WTC11 (cell line): ENCODE results near the gene CENPM. TPM values are rescaled to one million over a fixed set of nuclear protein-coding genes. Genes with fewer than 3 reads are reported as not detected.

ENCODE experiments used
- ATAC-seq: fragments of 200-7000 bp; cut with Tn5 transposase; 2 replicates; pipeline ENCODE4 v1.10.0; 2021; ENCODE audit warnings: mild to moderate bottlenecking, moderate library complexity
- CTCF ChIA-PET: fragments of 300-600 bp; sonication (Branson Sonifier 250); formaldehyde crosslinking; loops from one replicate; lab custom pipeline; 2021; ENCODE audit warnings: antibody characterized with exemption; lab: Charles Lee
- POLR2A ChIA-PET: fragments of 350-600 bp; sonication (Branson Sonifier 250); formaldehyde crosslinking; loops from one replicate; lab custom pipeline; 2021; ENCODE audit warnings: antibody characterized with exemption; lab: Charles Lee
- DNase-seq: peaks from one replicate; pipeline ENCODE4 v3.0.0; 2021; ENCODE audit warnings: low spot score
- H3K27ac Mint-ChIP-seq: 2 replicates; pipeline ENCODE4 v1.8.0; 2021; ENCODE audit warnings: mixed read lengths
- H3K27me3 Mint-ChIP-seq: 2 replicates; pipeline ENCODE4 v1.8.0; 2021; ENCODE audit warnings: low read depth, mild to moderate bottlenecking, moderate library complexity, mixed read lengths
- H3K36me3 Mint-ChIP-seq: 2 replicates; pipeline ENCODE4 v1.8.0; 2021; ENCODE audit warnings: mixed read lengths
- H3K4me1 Mint-ChIP-seq: 2 replicates; pipeline ENCODE4 v1.8.0; 2022; ENCODE audit warnings: mixed read lengths
- H3K4me3 Mint-ChIP-seq: 2 replicates; pipeline ENCODE4 v1.8.0; 2021; ENCODE audit warnings: mild to moderate bottlenecking, moderate library complexity, mixed read lengths
- H3K9me3 Mint-ChIP-seq: 2 replicates; pipeline ENCODE4 v1.8.0; 2021; ENCODE audit warnings: mixed read lengths
- AR ChIP-seq: fragments of 250-450 bp; sonication (Bioruptor Pico); IDR thresholded peaks from 2 replicates; pipeline ENCODE4 v1.9.0; 2021; ENCODE audit warnings: mild to moderate bottlenecking
- CREB1 ChIP-seq: sonication (generic); formaldehyde crosslinking; IDR thresholded peaks from 2 replicates; pipeline ENCODE4 v1.8.0; 2023; ENCODE audit warnings: mild to moderate bottlenecking, missing genetic modification reagents
- CREM ChIP-seq: sonication (generic); formaldehyde crosslinking; IDR thresholded peaks from 2 replicates; pipeline ENCODE4 v1.8.1; 2022; ENCODE audit warnings: mild to moderate bottlenecking, missing genetic modification reagents, moderate library complexity
- ELF4 ChIP-seq: sonication (generic); formaldehyde crosslinking; IDR thresholded peaks from 2 replicates; pipeline ENCODE4 v1.8.1; 2022; ENCODE audit warnings: low read depth, mild to moderate bottlenecking, moderate library complexity, missing genetic modification reagents
- NFYB ChIP-seq: sonication (generic); formaldehyde crosslinking; conservative IDR thresholded peaks from 2 replicates; pipeline ENCODE4 v1.8.0; 2022; ENCODE audit warnings: low read depth, missing genetic modification reagents
- NR2C2 ChIP-seq: sonication (generic); formaldehyde crosslinking; IDR thresholded peaks from 2 replicates; pipeline ENCODE4 v1.8.0; 2022; ENCODE audit warnings: mild to moderate bottlenecking, missing genetic modification reagents
- OVOL2 ChIP-seq: fragments of 250-450 bp; sonication (Bioruptor Pico); IDR thresholded peaks from 2 replicates; pipeline ENCODE4 v1.9.0; 2021; ENCODE audit warnings: mild to moderate bottlenecking, borderline replicate concordance
- STAT6 ChIP-seq: sonication (generic); formaldehyde crosslinking; conservative IDR thresholded peaks from 2 replicates; pipeline ENCODE4 v1.8.1; 2023; ENCODE audit warnings: mild to moderate bottlenecking, low read depth, missing genetic modification reagents, moderate library complexity
- ZBTB21 ChIP-seq: sonication (generic); formaldehyde crosslinking; IDR thresholded peaks from 2 replicates; pipeline ENCODE4 v1.8.1; 2023; ENCODE audit warnings: mild to moderate bottlenecking, missing genetic modification reagents, borderline replicate concordance
- ZNF416 ChIP-seq: fragments of 250-450 bp; sonication (Bioruptor Pico); IDR thresholded peaks from 2 replicates; pipeline ENCODE4 v1.9.0; 2021; ENCODE audit warnings: mild to moderate bottlenecking, inconsistent platforms
- ZNF671 ChIP-seq: fragments of 250-450 bp; sonication (Bioruptor Pico); IDR thresholded peaks from 2 replicates; pipeline ENCODE4 v1.8.0; 2021; ENCODE audit warnings: mild to moderate bottlenecking
- total RNA-seq: library from RNA; stranded (reverse); gene quantifications from 3 replicates; pipeline ENCODE4 v1.2.3, GENCODE V29; 2021
- TF ChIP-seq, protein P1 (sequence below): sonication (generic); formaldehyde crosslinking; IDR thresholded peaks from 2 replicates; pipeline ENCODE4 v1.8.1; 2023; ENCODE audit warnings: mild to moderate bottlenecking, missing genetic modification reagents
- TF ChIP-seq, protein P2 (sequence below): sonication (generic); formaldehyde crosslinking; IDR thresholded peaks from 2 replicates; pipeline ENCODE4 v1.8.0; 2023; ENCODE audit warnings: missing genetic modification reagents, mild to moderate bottlenecking, borderline replicate concordance
- TF ChIP-seq, protein P3 (sequence below): sonication (generic); formaldehyde crosslinking; IDR thresholded peaks from 2 replicates; pipeline ENCODE4 v1.8.1; 2023; ENCODE audit warnings: mild to moderate bottlenecking, missing genetic modification reagents, moderate library complexity
- TF ChIP-seq, protein P4 (sequence below): sonication (generic); formaldehyde crosslinking; IDR thresholded peaks from 2 replicates; pipeline ENCODE4 v1.8.0; 2023; ENCODE audit warnings: missing genetic modification reagents

CENPM gene
- total RNA-seq, 1 experiment from 2014 or later: 40.3 TPM

- DNase-seq (no peak), ATAC-seq (no peak)
- H3K4me3 Mint-ChIP-seq: no peak overlapping the region
- ChIA-PET CTCF (interaction anchor here (0.7 to 3.8 kb wide), 10 partner anchors 12 to 241 kb away, joined by 3 to 66 read pairs (median 6); partner anchors contain the start of genes CENPM and TNFRSF13C), POLR2A (interaction anchor here (0.8 to 1.2 kb wide), 5 partner anchors 11 to 219 kb away, joined by 3 read pairs; partner anchors contain the start of genes CENPM and SNU13)
- peaks cover 18% of the 10 kb centered on the region for H3K36me3 Mint-ChIP-seq
- no peak overlapping the region for H3K27ac Mint-ChIP-seq
- TF ChIP-seq NR2C2 (CRISPR knock-in tag): no peak
- TF ChIP-seq STAT6 (CRISPR knock-in tag): no peak
- no peak for TF ChIP-seq ELF4
- no peak for TF ChIP-seq OVOL2
- TF ChIP-seq NFYB (CRISPR knock-in tag): no peak
- H3K27me3 Mint-ChIP-seq: peaks cover 41% of the 10 kb centered on the region
- H3K4me1 Mint-ChIP-seq: peaks cover 14% of the 10 kb centered on the region
- H3K9me3 Mint-ChIP-seq: no peaks in the 10 kb centered on the region
Measured at GRCh38 chr22:41907436-41908401, 39.2 kb downstream of the CENPM start.

DNA sequence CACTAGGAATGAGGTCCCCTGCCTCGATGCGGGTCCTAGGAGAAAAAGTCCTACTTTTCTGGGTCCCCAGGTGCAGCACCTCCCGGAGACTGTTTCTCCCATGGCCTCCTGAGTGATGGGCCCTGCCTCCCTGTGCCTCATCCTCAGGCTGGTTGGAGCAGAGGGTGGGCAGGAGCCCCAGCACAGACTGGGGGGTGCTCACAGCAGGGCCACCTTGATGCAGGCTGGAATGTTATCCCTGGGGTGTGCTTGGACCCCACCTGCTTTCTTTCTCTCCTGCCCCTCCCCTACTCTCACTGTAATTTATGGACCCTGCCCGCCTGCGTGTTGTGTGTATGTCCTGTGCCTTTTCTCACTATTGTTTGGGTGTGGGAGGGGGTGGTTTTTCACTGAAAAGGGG lies 40.1 kb downstream of the CENPM start:
- Mint-ChIP-seq H3K4me1 (peaks cover 14% of the 10 kb centered on the region), H3K27ac (no peak overlapping the region), H3K27me3 (peaks cover 32% of the 10 kb centered on the region), H3K4me3 (no peak overlapping the region), H3K36me3 (peaks cover 19% of the 10 kb centered on the region), H3K9me3 (no peaks in the 10 kb centered on the region)
- CTCF ChIA-PET: interaction anchor here (1.4 to 3.8 kb wide), 5 partner anchors 18 to 210 kb away, joined by 5 to 66 read pairs (median 11); partner anchors contain the start of gene TNFRSF13C
- DNase-seq (no peak), ATAC-seq (no peak)
- POLR2A ChIA-PET: interaction anchor here (0.8 to 1.1 kb wide), 2 partner anchors 12 to 34 kb away, joined by 3 read pairs; no protein-coding TSS in a partner anchor
- no peak for TF ChIP-seq CREB1 (CRISPR knock-in tag)
- no peak for TF ChIP-seq ZBTB21 (CRISPR knock-in tag)

- DNase-seq (no peak), ATAC-seq (no peak)
- no peaks in the 10 kb centered on the region for H3K9me3 Mint-ChIP-seq
- peaks cover 12% of the 10 kb centered on the region for H3K4me1 Mint-ChIP-seq
- CTCF ChIA-PET: interaction anchor here (0.6 to 1.6 kb wide), 3 partner anchors 35 to 208 kb away, joined by 4 to 5 read pairs (median 4); no protein-coding TSS in a partner anchor
- POLR2A ChIA-PET: no interaction called here
- no peak overlapping the region for H3K4me3 Mint-ChIP-seq
- no peak overlapping the region for H3K27ac Mint-ChIP-seq
- H3K36me3 Mint-ChIP-seq: peaks cover 21% of the 10 kb centered on the region
- peaks cover 20% of the 10 kb centered on the region for H3K27me3 Mint-ChIP-seq
- TF ChIP-seq, protein P1, sequence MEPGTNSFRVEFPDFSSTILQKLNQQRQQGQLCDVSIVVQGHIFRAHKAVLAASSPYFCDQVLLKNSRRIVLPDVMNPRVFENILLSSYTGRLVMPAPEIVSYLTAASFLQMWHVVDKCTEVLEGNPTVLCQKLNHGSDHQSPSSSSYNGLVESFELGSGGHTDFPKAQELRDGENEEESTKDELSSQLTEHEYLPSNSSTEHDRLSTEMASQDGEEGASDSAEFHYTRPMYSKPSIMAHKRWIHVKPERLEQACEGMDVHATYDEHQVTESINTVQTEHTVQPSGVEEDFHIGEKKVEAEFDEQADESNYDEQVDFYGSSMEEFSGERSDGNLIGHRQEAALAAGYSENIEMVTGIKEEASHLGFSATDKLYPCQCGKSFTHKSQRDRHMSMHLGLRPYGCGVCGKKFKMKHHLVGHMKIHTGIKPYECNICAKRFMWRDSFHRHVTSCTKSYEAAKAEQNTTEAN (CRISPR knock-in tag): no peak
- TF ChIP-seq AR (no peak), ZNF416 (CRISPR knock-in tag) (no peak), CREM (CRISPR knock-in tag) (no peak), ZNF671 (CRISPR knock-in tag) (no peak)
- TF ChIP-seq, protein P2, sequence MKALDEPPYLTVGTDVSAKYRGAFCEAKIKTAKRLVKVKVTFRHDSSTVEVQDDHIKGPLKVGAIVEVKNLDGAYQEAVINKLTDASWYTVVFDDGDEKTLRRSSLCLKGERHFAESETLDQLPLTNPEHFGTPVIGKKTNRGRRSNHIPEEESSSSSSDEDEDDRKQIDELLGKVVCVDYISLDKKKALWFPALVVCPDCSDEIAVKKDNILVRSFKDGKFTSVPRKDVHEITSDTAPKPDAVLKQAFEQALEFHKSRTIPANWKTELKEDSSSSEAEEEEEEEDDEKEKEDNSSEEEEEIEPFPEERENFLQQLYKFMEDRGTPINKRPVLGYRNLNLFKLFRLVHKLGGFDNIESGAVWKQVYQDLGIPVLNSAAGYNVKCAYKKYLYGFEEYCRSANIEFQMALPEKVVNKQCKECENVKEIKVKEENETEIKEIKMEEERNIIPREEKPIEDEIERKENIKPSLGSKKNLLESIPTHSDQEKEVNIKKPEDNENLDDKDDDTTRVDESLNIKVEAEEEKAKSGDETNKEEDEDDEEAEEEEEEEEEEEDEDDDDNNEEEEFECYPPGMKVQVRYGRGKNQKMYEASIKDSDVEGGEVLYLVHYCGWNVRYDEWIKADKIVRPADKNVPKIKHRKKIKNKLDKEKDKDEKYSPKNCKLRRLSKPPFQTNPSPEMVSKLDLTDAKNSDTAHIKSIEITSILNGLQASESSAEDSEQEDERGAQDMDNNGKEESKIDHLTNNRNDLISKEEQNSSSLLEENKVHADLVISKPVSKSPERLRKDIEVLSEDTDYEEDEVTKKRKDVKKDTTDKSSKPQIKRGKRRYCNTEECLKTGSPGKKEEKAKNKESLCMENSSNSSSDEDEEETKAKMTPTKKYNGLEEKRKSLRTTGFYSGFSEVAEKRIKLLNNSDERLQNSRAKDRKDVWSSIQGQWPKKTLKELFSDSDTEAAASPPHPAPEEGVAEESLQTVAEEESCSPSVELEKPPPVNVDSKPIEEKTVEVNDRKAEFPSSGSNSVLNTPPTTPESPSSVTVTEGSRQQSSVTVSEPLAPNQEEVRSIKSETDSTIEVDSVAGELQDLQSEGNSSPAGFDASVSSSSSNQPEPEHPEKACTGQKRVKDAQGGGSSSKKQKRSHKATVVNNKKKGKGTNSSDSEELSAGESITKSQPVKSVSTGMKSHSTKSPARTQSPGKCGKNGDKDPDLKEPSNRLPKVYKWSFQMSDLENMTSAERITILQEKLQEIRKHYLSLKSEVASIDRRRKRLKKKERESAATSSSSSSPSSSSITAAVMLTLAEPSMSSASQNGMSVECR (CRISPR knock-in tag): no peak
- TF ChIP-seq, protein P3, sequence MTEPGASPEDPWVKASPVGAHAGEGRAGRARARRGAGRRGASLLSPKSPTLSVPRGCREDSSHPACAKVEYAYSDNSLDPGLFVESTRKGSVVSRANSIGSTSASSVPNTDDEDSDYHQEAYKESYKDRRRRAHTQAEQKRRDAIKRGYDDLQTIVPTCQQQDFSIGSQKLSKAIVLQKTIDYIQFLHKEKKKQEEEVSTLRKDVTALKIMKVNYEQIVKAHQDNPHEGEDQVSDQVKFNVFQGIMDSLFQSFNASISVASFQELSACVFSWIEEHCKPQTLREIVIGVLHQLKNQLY (CRISPR knock-in tag): no peak
- TF ChIP-seq, protein P4, sequence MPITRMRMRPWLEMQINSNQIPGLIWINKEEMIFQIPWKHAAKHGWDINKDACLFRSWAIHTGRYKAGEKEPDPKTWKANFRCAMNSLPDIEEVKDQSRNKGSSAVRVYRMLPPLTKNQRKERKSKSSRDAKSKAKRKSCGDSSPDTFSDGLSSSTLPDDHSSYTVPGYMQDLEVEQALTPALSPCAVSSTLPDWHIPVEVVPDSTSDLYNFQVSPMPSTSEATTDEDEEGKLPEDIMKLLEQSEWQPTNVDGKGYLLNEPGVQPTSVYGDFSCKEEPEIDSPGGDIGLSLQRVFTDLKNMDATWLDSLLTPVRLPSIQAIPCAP: no peak
Measured at GRCh38 chr22:41905411-41906202, 41.3 kb downstream of the CENPM start.
